ENCODE results near the gene MGA. TPM values are rescaled to one million over a fixed set of nuclear protein-coding genes. Genes with fewer than 3 reads are reported as not detected.
"Not testable (repeated sequence)": the region's sequence is repeated elsewhere in the genome, so short reads cannot be mapped to it uniquely, and the experiment has no call there.

Gene MGA
- total RNA-seq, 1 donor, result 61.8 TPM

GRCh38 chr15:41727143-41727542 is 66.9 kb downstream of the MGA start:
- peaks cover 8% of the 10 kb centered on the region for H3K4me1 ChIP-seq (ENCODE audit: insufficient read depth, low read length)
- no peaks in the 10 kb centered on the region for H3K27me3 ChIP-seq (ENCODE audit: insufficient read depth, low read length)
- no peak overlapping the region for H3K4me3 ChIP-seq (ENCODE audit: low read length)
- no peaks in the 10 kb centered on the region for H3K9me3 ChIP-seq (ENCODE audit: low read depth, low read length)

- not testable (repeated sequence) for H3K9me3 ChIP-seq (ENCODE audit: low read depth, low read length); H3K4me3 ChIP-seq (ENCODE audit: low read length); H3K27me3 ChIP-seq (ENCODE audit: insufficient read depth, low read length); H3K4me1 ChIP-seq (ENCODE audit: insufficient read depth, low read length)
Measured at GRCh38 chr15:41728061-41728460, 67.9 kb downstream of the MGA start.

GRCh38 chr15:41730543-41730942 is 70.3 kb downstream of the MGA start:
- no peaks in the 10 kb centered on the region for H3K9me3 ChIP-seq (ENCODE audit: low read depth, low read length)
- H3K4me3 ChIP-seq (ENCODE audit: low read length), result no peak overlapping the region
- H3K4me1 ChIP-seq (ENCODE audit: insufficient read depth, low read length), result peaks cover 8% of the 10 kb centered on the region
- no peaks in the 10 kb centered on the region for H3K27me3 ChIP-seq (ENCODE audit: insufficient read depth, low read length)

- H3K4me1 ChIP-seq (ENCODE audit: insufficient read depth, low read length), result peaks cover 8% of the 10 kb centered on the region
- H3K4me3 ChIP-seq (ENCODE audit: low read length), result no peak overlapping the region
- H3K27me3 ChIP-seq (ENCODE audit: insufficient read depth, low read length), result no peaks in the 10 kb centered on the region
- no peaks in the 10 kb centered on the region for H3K9me3 ChIP-seq (ENCODE audit: low read depth, low read length)
Measured at GRCh38 chr15:41732483-41732882, 72.3 kb downstream of the MGA start.

- H3K4me3 ChIP-seq (ENCODE audit: low read length), result no peak overlapping the region
- no peaks in the 10 kb centered on the region for H3K27me3 ChIP-seq (ENCODE audit: insufficient read depth, low read length)
Measured at GRCh38 chr15:41734079-41734478, 73.9 kb downstream of the MGA start.

GRCh38 chr15:41735046-41735445 is 74.8 kb downstream of the MGA start:
- H3K4me3 ChIP-seq (ENCODE audit: low read length), result no peak overlapping the region
- no peaks in the 10 kb centered on the region for H3K9me3 ChIP-seq (ENCODE audit: low read depth, low read length)
- H3K4me1 ChIP-seq (ENCODE audit: insufficient read depth, low read length), result peaks cover 7% of the 10 kb centered on the region
- no peaks in the 10 kb centered on the region for H3K27me3 ChIP-seq (ENCODE audit: insufficient read depth, low read length)

More at GRCh38 chr15:41734079-41734478, 73.9 kb downstream of the MGA start:
- no peaks in the 10 kb centered on the region for H3K9me3 ChIP-seq (ENCODE audit: low read depth, low read length)
- H3K4me1 ChIP-seq (ENCODE audit: insufficient read depth, low read length), result peaks cover 8% of the 10 kb centered on the region

GRCh38 chr15:41735492-41735891 is 75.3 kb downstream of the MGA start:
- H3K9me3 ChIP-seq (ENCODE audit: low read depth, low read length); H3K27me3 ChIP-seq (ENCODE audit: insufficient read depth, low read length): not testable (repeated sequence)

GRCh38 chr15:41746802-41747201 is 86.6 kb downstream of the MGA start:
- no peaks in the 10 kb centered on the region for H3K27me3 ChIP-seq (ENCODE audit: insufficient read depth, low read length)
- no peaks in the 10 kb centered on the region for H3K9me3 ChIP-seq (ENCODE audit: low read depth, low read length)
- no peak overlapping the region for H3K4me3 ChIP-seq (ENCODE audit: low read length)
- no peaks in the 10 kb centered on the region for H3K4me1 ChIP-seq (ENCODE audit: insufficient read depth, low read length)

More at GRCh38 chr15:41735492-41735891, 75.3 kb downstream of the MGA start:
- H3K4me1 ChIP-seq (ENCODE audit: insufficient read depth, low read length); H3K4me3 ChIP-seq (ENCODE audit: low read length): not testable (repeated sequence)

GRCh38 chr15:41756198-41756597 is 96.0 kb downstream of the MGA start:
- H3K4me1 ChIP-seq (ENCODE audit: insufficient read depth, low read length), result no peaks in the 10 kb centered on the region
- H3K4me3 ChIP-seq (ENCODE audit: low read length), result no peak overlapping the region
- H3K9me3 ChIP-seq (ENCODE audit: low read depth, low read length), result no peaks in the 10 kb centered on the region
- H3K27me3 ChIP-seq (ENCODE audit: insufficient read depth, low read length), result no peaks in the 10 kb centered on the region

GRCh38 chr15:41772720-41773331 is 112.6 kb downstream of the MGA start:
- peaks cover 34% of the 10 kb centered on the region for H3K4me1 ChIP-seq (ENCODE audit: insufficient read depth, low read length)
- no peak overlapping the region for H3K4me3 ChIP-seq (ENCODE audit: low read length)
- no peaks in the 10 kb centered on the region for H3K9me3 ChIP-seq (ENCODE audit: low read depth, low read length)
- no peaks in the 10 kb centered on the region for H3K27me3 ChIP-seq (ENCODE audit: insufficient read depth, low read length)

GRCh38 chr15:41773332-41773728 is 113.1 kb downstream of the MGA start:
- Histone ChIP-seq H3K9me3 (ENCODE audit: low read depth, low read length) (no peaks in the 10 kb centered on the region), H3K27me3 (ENCODE audit: insufficient read depth, low read length) (no peaks in the 10 kb centered on the region), H3K4me3 (ENCODE audit: low read length) (no peak overlapping the region), H3K4me1 (ENCODE audit: insufficient read depth, low read length) (peaks cover 34% of the 10 kb centered on the region)

- Histone ChIP-seq H3K27me3 (ENCODE audit: insufficient read depth, low read length) (no peaks in the 10 kb centered on the region), H3K4me1 (ENCODE audit: insufficient read depth, low read length) (peaks cover 34% of the 10 kb centered on the region), H3K4me3 (ENCODE audit: low read length) (peak overlapping the region; percentile 72), H3K9me3 (ENCODE audit: low read depth, low read length) (no peaks in the 10 kb centered on the region)
Measured at GRCh38 chr15:41773729-41774061, 113.5 kb downstream of the MGA start.

- H3K4me3 ChIP-seq (ENCODE audit: low read length), result peak within 1 kb of the TSS; percentile 72
- no peaks in the 10 kb centered on the region for H3K9me3 ChIP-seq (ENCODE audit: low read depth, low read length)
- no peaks in the 10 kb centered on the region for H3K27me3 ChIP-seq (ENCODE audit: insufficient read depth, low read length)
- H3K4me1 ChIP-seq (ENCODE audit: insufficient read depth, low read length), result peaks cover 34% of the 10 kb centered on the region
Measured at GRCh38 chr15:41774062-41774881, 114.1 kb downstream of the MGA start, which contains the start of gene MAPKBP1. TSS of gene MAPKBP1 (plus strand) at chr15:41774484. CDS start at chr15:41775276, 792 bp downstream.

- Histone ChIP-seq H3K9me3 (ENCODE audit: low read depth, low read length) (no peaks in the 10 kb centered on the region), H3K4me3 (ENCODE audit: low read length) (peak overlapping the region; percentile 72), H3K4me1 (ENCODE audit: insufficient read depth, low read length) (peaks cover 34% of the 10 kb centered on the region), H3K27me3 (ENCODE audit: insufficient read depth, low read length) (no peaks in the 10 kb centered on the region)
Measured at GRCh38 chr15:41774882-41775417, 114.7 kb downstream of the MGA start.

GRCh38 chr15:41775651-41776050 is 115.4 kb downstream of the MGA start:
- Histone ChIP-seq H3K4me3 (ENCODE audit: low read length) (no peak overlapping the region), H3K4me1 (ENCODE audit: insufficient read depth, low read length) (peaks cover 34% of the 10 kb centered on the region)

More at GRCh38 chr15:41775651-41776050, 115.4 kb downstream of the MGA start:
- H3K27me3 ChIP-seq (ENCODE audit: insufficient read depth, low read length), result no peaks in the 10 kb centered on the region
- H3K9me3 ChIP-seq (ENCODE audit: low read depth, low read length), result no peaks in the 10 kb centered on the region

Data from mononuclear cell (primary cell).